ENCODE measurements around the gene FOXP1. TPM values are rescaled to one million over a fixed set of nuclear protein-coding genes. Genes with fewer than 3 reads are reported as not detected.

Gene FOXP1
- polyA plus RNA-seq, 1 donor (not counting 4 experiments of a cell fraction or from before 2014, with no cell fraction given), result 14.6 TPM

GRCh38 chr3:71597286-71597685 lies 13.8 kb upstream of the FOXP1 start:
- Histone ChIP-seq H3K4me1 (ENCODE audit: control insufficient read depth, extremely low read depth, insufficient read depth, low read length) (peaks cover 9% of the 10 kb centered on the region), H2AFZ (ENCODE audit: control insufficient read depth, low read length) (no peak overlapping the region), H3K27me3 (ENCODE audit: control insufficient read depth, extremely low read depth, insufficient read depth, low read length) (no peaks in the 10 kb centered on the region), H3K79me2 (ENCODE audit: control insufficient read depth, insufficient read depth, low read length) (no peaks in the 10 kb centered on the region), H3K4me3 (ENCODE audit: control insufficient read depth in 2 of 3, extremely low read depth in 1 of 3, insufficient read depth in 2 of 3, low read depth in 1 of 3, low read length in 3 of 3) (no peak overlapping the region), H3K9ac (ENCODE audit: control insufficient read depth, extremely low read depth, insufficient read depth, low read length) (no peak overlapping the region), H3K9me1 (ENCODE audit: control insufficient read depth, extremely low read depth, insufficient read depth, low read length) (no peaks in the 10 kb centered on the region), H3K4me2 (ENCODE audit: control insufficient read depth, extremely low read depth, insufficient read depth, low read depth, low read length) (no peak overlapping the region), H3K36me3 (ENCODE audit: control insufficient read depth in 2 of 2, extremely low read depth in 1 of 2, insufficient read depth in 2 of 2, low read length in 2 of 2) (no peaks in the 10 kb centered on the region), H3K27ac (ENCODE audit: control insufficient read depth, insufficient read depth, low read length) (no peak overlapping the region), H3K9me3 (ENCODE audit: control insufficient read depth, low read depth, low read length) (no peaks in the 10 kb centered on the region), H4K20me1 (ENCODE audit: control insufficient read depth, extremely low read depth, insufficient read depth, low read length) (no peaks in the 10 kb centered on the region)
- TF ChIP-seq CTCF (optimal IDR thresholded peaks at IDR 0.05 in 1 of 3, IDR thresholded peaks at IDR 0.05 in 1 of 3, conservative IDR thresholded peaks at IDR 0.05 in 1 of 3; ENCODE audit: extremely low read depth in 1 of 3, insufficient read depth in 2 of 3, low read length in 3 of 3) (no peak), EZH2 (IDR thresholded peaks at IDR 0.05; ENCODE audit: low read length) (no peak)
- DNase-seq (ENCODE audit: low read depth, low spot score), result no peak
- dilution Hi-C loops (cut with MboI; ENCODE audit: extremely low pct_ligation_motif_present, low sequenced_read_pairs), result no loop called here
- FAIRE-seq, result no peak

DNA sequence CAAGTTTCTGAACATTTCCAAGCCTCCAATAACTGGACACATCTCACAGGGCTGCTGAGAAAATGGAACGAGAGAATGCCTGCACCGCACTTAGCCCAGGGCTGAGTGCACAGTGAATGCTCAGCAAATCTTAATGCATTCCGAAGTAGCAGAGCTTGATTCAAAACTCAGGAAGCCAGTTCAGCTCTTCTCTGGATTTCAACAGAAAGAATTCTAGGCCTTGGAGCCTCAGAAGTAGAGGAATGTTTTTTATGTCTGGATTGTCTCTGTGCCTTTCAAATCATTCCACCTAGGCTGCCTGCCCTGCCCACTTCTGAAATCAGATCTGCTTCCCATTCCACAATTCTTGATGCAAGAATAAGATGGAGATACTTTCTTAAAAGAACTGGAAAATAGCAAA lies 9.6 kb upstream of the FOXP1 start:
- H3K9me3 ChIP-seq (ENCODE audit: control insufficient read depth, low read depth, low read length), result no peaks in the 10 kb centered on the region
- H2AFZ ChIP-seq (ENCODE audit: control insufficient read depth, low read length), result no peak overlapping the region
- no peaks in the 10 kb centered on the region for H3K27me3 ChIP-seq (ENCODE audit: control insufficient read depth, extremely low read depth, insufficient read depth, low read length)
- no peak overlapping the region for H3K27ac ChIP-seq (ENCODE audit: control insufficient read depth, insufficient read depth, low read length)
- H3K9ac ChIP-seq (ENCODE audit: control insufficient read depth, extremely low read depth, insufficient read depth, low read length), result no peak overlapping the region
- H4K20me1 ChIP-seq (ENCODE audit: control insufficient read depth, extremely low read depth, insufficient read depth, low read length), result no peaks in the 10 kb centered on the region
- H3K4me2 ChIP-seq (ENCODE audit: control insufficient read depth, extremely low read depth, insufficient read depth, low read depth, low read length), result no peak overlapping the region
- no peaks in the 10 kb centered on the region for H3K79me2 ChIP-seq (ENCODE audit: control insufficient read depth, insufficient read depth, low read length)
- FAIRE-seq (no peak), DNase-seq (ENCODE audit: low read depth, low spot score) (no peak)
- dilution Hi-C loops (cut with MboI; ENCODE audit: extremely low pct_ligation_motif_present, low sequenced_read_pairs), result no loop called here
- H3K4me3 ChIP-seq (ENCODE audit: control insufficient read depth in 2 of 3, extremely low read depth in 1 of 3, insufficient read depth in 2 of 3, low read depth in 1 of 3, low read length in 3 of 3), result no peak overlapping the region
- no peaks in the 10 kb centered on the region for H3K4me1 ChIP-seq (ENCODE audit: control insufficient read depth, extremely low read depth, insufficient read depth, low read length)
- H3K9me1 ChIP-seq (ENCODE audit: control insufficient read depth, extremely low read depth, insufficient read depth, low read length), result no peaks in the 10 kb centered on the region
- H3K36me3 ChIP-seq (ENCODE audit: control insufficient read depth in 2 of 2, extremely low read depth in 1 of 2, insufficient read depth in 2 of 2, low read length in 2 of 2), result no peaks in the 10 kb centered on the region
- no peak for TF ChIP-seq EZH2 (IDR thresholded peaks at IDR 0.05; ENCODE audit: low read length)
- no peak for TF ChIP-seq CTCF (optimal IDR thresholded peaks at IDR 0.05 in 1 of 3, IDR thresholded peaks at IDR 0.05 in 1 of 3, conservative IDR thresholded peaks at IDR 0.05 in 1 of 3; ENCODE audit: extremely low read depth in 1 of 3, insufficient read depth in 2 of 3, low read length in 3 of 3)

Measured in keratinocyte (primary cell).